Lung microvascular endothelial cell (primary cell): ENCODE results near the gene TMEM121B. TPM values are rescaled to one million over a fixed set of nuclear protein-coding genes. Genes with fewer than 3 reads are reported as not detected.

Experiments
- DNase-seq, 2 donors: peaks; one replicate each; pipeline versions ENCODE4 v3.0.0 to v3.0.0-alpha.2; 2010; ENCODE audit warnings: low read depth in 2 of 2
- total RNA-seq: library from RNA; depleted of rRNA; stranded (reverse); fragments of >200 nt; gene quantifications from 2 replicates; pipeline ENCODE4 v1.2.1, GENCODE V29; 2014

The TMEM121B gene
- total RNA-seq, 1 donor from 2014 or later, result under 0.01 TPM

GRCh38 chr22:17110791-17111550, 10.2 kb downstream of the TMEM121B start:
- DNase-seq, result no peak

- DNase-seq, result no peak
Measured at GRCh38 chr22:17109976-17110375, 11.2 kb downstream of the TMEM121B start.

DNA sequence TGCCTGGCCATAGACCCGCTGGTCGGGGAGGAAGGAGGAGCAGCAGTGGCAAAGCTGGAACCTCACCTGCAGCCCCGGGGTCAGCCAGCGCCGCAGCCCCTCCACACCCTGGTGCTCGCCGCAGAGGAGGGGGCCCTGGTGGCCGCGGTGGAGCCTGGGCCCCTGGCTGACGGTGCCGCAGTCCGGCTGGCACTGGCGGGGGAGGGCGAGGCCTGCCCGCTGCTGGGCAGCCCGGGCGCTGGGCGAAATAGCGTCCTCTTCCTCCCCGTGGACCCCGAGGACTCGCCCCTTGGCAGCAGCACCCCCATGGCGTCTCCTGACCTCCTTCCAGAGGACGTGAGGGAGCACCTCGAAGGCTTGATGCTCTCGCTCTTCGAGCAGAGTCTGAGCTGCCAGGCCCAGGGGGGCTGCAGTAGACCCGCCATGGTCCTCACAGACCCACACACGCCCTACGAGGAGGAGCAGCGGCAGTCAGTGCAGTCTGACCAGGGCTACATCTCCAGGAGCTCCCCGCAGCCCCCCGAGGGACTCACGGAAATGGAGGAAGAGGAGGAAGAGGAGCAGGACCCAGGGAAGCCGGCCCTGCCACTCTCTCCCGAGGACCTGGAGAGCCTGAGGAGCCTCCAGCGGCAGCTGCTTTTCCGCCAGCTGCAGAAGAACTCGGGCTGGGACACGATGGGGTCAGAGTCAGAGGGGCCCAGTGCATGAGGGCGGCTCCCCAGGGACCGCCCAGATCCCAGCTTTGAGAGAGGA, 11.9 kb downstream of the TMEM121B start:
- DNase-seq, result no peak

DNA sequence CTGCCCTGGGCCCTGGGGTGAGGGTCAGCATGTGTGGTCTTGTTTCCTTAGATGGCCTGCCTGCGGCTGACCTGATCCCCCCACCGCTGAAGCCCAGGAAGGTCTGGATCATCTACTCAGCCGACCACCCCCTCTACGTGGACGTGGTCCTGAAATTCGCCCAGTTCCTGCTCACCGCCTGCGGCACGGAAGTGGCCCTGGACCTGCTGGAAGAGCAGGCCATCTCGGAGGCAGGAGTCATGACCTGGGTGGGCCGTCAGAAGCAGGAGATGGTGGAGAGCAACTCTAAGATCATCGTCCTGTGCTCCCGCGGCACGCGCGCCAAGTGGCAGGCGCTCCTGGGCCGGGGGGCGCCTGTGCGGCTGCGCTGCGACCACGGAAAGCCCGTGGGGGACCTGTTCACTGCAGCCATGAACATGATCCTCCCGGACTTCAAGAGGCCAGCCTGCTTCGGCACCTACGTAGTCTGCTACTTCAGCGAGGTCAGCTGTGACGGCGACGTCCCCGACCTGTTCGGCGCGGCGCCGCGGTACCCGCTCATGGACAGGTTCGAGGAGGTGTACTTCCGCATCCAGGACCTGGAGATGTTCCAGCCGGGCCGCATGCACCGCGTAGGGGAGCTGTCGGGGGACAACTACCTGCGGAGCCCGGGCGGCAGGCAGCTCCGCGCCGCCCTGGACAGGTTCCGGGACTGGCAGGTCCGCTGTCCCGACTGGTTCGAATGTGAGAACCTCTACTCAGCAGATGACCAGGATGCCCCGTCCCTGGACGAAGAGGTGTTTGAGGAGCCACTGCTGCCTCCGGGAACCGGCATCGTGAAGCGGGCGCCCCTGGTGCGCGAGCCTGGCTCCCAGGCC, 12.7 kb downstream of the TMEM121B start:
- DNase-seq, result no peak

DNA sequence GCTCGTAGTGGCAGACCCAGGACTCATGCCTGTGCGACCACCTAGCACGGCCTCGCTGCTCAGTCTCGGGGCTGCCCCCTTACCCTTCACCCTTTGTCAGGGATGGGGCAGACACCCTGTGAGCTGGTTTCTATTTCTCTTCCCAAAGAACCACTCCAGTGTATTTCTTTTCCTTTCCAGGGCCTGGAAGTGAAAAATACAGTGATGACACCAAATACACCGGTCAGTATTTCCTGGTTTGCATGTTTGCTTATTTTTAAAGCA, 13.7 kb downstream of the TMEM121B start:
- DNase-seq, result no peak

DNA sequence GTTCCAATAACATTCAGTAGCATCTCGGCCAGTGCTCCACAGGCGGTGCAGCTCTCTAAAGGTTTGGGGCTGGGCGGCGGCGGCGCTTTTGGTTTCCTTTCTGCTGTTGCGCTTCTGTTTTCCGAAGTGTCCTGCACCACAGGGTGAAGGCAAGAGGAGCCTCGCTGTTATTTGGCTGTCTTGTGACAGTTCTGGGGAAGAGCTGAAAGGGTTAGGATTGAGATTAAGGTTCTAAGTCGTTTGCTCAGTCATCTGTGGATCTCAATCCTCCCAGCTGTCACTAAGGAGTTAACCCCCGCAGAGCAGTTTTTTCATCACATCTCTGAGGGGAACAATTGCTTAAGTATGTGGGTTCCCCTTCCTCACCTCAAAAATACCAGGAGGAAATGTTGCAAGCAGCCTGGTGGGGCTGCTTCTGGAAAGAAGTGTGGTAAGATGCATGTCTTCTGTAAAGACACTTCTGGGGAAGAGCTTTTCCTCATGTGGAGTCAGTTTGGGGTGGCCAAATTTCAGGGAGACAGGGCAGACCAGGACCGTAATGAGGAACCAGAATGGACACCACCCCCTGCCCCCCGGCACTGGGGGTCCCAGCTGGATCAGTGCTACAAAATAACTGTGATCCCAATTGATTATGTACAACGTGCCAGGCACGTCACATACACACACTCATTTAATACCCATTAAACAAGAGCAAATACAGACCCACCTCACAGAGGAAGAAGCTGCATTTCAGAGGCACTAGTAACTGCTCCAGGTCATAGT, 14.2 kb downstream of the TMEM121B start:
- DNase-seq, result no peak

- no peak for DNase-seq
Measured at GRCh38 chr22:17106161-17106784, 14.9 kb downstream of the TMEM121B start.

DNA sequence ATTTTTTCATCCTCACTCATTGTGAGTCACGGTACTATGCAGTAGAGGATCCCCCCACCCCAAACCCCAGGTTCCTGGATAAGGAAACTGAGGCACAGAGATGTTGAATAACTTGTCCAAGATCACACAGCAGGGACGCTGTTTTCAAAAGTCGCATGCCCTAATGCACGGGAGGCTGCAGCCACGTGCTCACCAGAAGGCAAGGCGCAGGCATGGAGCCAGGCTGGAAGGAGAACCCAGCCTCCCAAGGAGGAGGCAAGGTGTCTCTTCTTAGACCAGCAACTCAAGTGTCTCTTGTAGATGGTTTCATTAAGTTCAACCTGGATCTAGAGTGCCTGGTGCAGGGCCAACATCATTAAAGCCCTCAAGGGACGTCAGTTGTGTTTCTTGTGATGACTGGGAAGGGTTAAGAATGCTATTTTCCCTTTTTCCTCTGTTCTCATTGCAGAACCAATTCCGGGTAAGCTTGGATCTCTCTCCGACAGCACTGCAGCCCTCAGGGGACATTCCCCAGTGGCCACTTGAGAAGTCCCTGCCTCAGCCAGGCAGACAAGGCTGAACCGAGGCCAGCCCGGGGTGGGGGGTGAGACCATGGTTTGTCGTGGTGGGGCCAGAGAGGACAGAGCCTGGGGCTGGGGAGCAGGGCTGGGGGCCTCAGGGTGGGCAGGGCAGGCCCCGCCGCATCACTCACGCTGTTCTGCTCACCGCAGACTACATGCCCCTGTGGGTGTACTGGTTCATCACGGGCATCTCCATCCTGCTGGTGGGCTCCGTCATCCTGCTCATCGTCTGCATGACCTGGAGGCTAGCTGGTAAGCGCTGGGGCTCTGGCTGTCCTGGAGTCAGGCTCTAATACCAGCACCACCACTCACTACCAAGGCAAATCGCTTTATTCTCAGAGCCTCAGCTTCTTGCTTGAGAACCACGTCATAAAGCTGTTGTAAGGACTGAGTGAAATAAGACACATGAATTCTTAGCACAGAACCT, 15.7 kb downstream of the TMEM121B start:
- no peak for DNase-seq

GRCh38 chr22:17104336-17104935, 16.7 kb downstream of the TMEM121B start:
- DNase-seq, result no peak

- DNase-seq, result no peak
Measured at GRCh38 chr22:17103351-17103750, 17.8 kb downstream of the TMEM121B start.

DNA sequence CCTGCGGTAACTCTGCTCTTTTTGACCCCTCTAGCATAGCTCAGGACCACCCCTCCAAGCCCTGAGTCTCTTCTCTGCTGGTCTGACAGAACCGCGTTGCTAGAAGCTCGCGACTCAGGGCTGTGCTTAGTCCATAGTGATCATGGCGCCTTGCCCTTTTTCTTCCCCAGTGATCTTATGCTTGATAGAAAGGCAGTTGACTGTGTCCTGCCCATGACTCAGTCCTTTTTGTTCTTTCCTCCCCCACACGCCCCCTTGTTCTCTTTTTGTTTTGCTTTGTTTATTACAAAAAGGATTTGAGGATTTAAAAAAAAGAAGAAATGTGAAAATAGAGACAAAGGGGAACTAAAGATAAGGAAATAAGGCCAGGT, 18.9 kb downstream of the TMEM121B start:
- DNase-seq, result no peak

DNA sequence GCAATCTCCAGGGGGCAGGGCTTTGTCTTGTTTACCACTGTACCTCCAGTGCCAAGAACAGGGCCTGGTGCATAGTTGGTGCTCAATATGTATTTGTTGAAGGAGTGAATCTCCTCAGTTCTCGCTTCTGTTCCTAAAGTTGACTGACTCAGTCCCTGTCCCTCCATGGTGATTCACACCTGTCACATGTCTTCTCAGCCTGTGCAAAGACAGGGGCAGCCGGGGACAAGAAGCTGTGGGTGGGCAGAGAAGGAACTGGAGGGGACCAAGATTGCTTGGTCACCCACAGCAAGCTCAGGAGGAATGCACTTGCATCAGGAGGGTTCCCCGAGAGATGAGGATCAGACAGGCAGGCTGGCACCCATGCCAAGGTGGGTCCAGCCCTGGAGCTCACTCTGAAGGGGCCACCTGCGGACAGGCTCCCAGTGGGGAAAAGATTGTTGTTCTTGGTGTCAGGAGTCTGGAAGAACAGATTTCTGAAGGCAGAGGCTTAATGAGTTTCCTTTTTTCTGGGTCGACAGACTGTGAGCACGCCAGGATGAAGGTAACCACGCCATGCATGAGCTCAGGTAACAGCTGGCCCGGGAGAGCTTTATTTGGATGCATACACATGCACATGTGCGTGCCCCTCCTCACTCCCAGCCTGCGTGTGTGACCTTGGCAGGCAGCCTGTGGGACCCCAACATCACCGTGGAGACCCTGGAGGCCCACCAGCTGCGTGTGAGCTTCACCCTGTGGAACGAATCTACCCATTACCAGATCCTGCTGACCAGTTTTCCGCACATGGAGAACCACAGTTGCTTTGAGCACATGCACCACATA, 19.5 kb downstream of the TMEM121B start:
- DNase-seq, result no peak

- DNase-seq, result no peak
Measured at GRCh38 chr22:17100621-17101020, 20.5 kb downstream of the TMEM121B start.

GRCh38 chr22:17098379-17098819, 22.8 kb downstream of the TMEM121B start:
- no peak for DNase-seq

DNA sequence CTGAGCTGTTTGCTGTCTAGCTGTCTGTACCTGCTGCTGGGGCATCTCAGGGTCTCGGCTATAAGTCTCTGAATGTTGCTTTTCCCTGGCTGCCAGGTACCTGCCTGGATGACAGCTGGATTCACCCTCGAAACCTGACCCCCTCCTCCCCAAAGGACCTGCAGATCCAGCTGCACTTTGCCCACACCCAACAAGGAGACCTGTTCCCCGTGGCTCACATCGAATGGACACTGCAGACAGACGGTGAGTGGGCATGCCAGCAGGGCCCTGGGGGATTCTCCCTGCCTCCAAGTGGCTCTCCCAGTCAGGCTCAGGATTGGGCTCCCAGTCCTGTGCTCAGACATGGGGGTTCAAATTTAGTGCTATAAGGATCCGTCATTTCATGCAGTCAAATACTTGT, 23.5 kb downstream of the TMEM121B start:
- DNase-seq, result no peak

- DNase-seq, result no peak
Measured at GRCh38 chr22:17097062-17097461, 24.1 kb downstream of the TMEM121B start.

- DNase-seq, result no peak
Measured at GRCh38 chr22:17096071-17096470, 25.1 kb downstream of the TMEM121B start.

DNA sequence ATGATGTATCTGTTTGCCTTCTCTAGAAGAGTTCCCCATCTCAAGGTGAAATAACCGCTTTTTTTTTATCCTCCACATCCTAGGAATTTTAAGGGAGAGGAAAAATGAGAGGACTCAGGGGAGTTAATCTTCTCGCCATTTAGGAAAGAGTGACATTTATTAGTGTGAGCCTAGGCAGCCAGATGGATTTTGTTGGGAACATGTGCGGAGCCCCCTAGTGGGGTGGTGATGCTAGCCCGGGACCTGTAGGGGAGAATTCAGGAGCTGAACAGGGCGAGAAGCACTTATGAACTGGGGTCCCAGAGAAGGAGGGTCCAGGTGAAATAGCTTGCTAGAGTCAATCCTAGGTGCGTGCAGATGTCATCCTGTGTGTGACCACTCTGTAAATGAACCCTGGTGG, 25.6 kb downstream of the TMEM121B start:
- peak in 1 of 2 donors; percentile 24 for DNase-seq

DNA sequence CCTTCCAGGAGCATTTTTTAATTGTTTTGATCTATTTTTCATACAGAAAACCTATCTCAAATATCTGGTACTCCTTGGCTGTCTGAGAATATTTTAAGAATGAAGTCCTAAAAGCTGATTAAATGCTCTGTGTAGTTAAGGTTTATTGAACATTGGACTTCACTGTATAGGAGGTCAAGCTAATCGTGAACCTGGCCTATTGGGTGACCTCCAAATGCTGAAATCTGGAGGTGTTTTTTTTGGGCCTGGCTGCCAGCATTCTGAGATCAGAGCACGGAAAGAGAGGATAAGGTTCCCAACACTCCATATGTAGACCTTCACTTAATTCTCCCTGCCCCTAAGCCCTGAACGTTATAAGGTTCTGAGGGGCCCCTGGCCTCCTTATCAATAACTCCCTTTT, 28.1 kb downstream of the TMEM121B start:
- no peak for DNase-seq
